ENCODE results near the gene POU3F4. TPM values are rescaled to one million over a fixed set of nuclear protein-coding genes. Genes with fewer than 3 reads are reported as not detected.
A peak's percentile ranks its signal among the peaks of the same experiment; 100 is the strongest.

The POU3F4 gene
- total and polyA plus RNA-seq, 7 donors, result 0.06 to 0.71 (median 0.30) TPM; not detected in 3

DNA sequence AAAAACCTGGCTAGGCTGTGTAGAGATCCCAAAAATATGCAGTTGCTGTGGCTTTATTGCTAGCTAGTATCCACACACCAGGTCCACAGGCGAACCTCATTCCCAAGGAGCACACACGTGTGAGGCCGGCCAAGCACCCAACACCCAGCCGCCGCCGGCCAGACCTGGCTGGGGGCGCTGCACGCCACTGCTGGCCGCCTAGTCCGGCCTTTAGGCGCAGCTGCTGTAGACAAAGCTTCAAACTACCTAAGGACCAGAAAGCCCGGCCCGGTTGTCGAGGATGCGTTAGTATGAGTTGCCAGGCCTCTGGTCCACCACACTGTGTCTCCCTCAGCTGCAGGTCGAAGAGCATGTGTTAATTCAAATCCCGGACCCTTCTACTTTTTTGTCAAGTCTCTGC is 3.1 kb downstream of the POU3F4 start:
- Histone ChIP-seq H3K27ac (peak overlapping the region in 1 of 4 donors; percentile 63), H3K36me3 (no peaks in the 10 kb centered on the region), H3K9me3 (no peaks in the 10 kb centered on the region), H3K4me1 (no peaks in the 10 kb centered on the region), H3K4me3 (peak overlapping the region in 3 of 4 donors; percentile 25 to 40 (median 29)), H3K27me3 (peaks cover 0 to 38% (median 22%) of the 10 kb centered on the region in 3 donors)
- TF ChIP-seq POLR2AphosphoS5 (IDR thresholded peaks at IDR 0.05) (no peak), EP300 (IDR thresholded peaks at IDR 0.05) (no peak), POLR2A (IDR thresholded peaks at IDR 0.05) (no peak)
- TF ChIP-seq, protein P1, sequence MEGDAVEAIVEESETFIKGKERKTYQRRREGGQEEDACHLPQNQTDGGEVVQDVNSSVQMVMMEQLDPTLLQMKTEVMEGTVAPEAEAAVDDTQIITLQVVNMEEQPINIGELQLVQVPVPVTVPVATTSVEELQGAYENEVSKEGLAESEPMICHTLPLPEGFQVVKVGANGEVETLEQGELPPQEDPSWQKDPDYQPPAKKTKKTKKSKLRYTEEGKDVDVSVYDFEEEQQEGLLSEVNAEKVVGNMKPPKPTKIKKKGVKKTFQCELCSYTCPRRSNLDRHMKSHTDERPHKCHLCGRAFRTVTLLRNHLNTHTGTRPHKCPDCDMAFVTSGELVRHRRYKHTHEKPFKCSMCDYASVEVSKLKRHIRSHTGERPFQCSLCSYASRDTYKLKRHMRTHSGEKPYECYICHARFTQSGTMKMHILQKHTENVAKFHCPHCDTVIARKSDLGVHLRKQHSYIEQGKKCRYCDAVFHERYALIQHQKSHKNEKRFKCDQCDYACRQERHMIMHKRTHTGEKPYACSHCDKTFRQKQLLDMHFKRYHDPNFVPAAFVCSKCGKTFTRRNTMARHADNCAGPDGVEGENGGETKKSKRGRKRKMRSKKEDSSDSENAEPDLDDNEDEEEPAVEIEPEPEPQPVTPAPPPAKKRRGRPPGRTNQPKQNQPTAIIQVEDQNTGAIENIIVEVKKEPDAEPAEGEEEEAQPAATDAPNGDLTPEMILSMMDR (IDR thresholded peaks at IDR 0.05), result no peak
- WGBS, 2 donors, result 13% methylated on average over 17 of the region's 17 CpGs
- DNase-seq, result no peak
- intact Hi-C loops (cut with DNase I), result no loop called here

DNA sequence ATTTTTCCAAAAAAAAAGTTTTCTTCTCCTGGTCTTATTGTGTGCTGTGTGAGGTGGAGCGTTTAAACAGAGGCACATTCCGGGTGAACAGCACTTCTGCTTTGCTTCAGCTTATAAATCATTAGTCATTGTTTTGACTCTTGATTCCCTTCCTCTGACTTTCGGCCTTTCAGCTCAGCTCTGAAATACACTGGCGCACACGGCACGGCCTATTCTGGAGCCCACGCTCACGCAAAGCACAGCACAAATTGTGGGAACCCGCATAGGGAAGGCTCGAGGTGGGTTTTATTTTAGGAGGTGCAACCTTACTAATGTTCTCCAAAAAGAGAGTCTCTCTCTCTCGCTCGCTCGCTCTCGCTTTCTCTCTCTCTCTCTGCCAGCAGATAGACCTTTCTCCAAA is 4.0 kb downstream of the POU3F4 start:
- no peak for DNase-seq
- no peak overlapping the region for H3K27ac ChIP-seq
- intact Hi-C loops (cut with DNase I), result no loop called here
- H3K27me3 ChIP-seq, result peaks cover 0 to 38% (median 18%) of the 10 kb centered on the region in 3 donors
- TF ChIP-seq POLR2A (IDR thresholded peaks at IDR 0.05) (no peak), EP300 (IDR thresholded peaks at IDR 0.05) (no peak), POLR2AphosphoS5 (IDR thresholded peaks at IDR 0.05) (no peak)
- TF ChIP-seq, protein P1 (IDR thresholded peaks at IDR 0.05), result no peak
- no peaks in the 10 kb centered on the region for H3K9me3 ChIP-seq
- H3K4me1 ChIP-seq, result no peaks in the 10 kb centered on the region
- no peaks in the 10 kb centered on the region for H3K36me3 ChIP-seq
- no peak overlapping the region for H3K4me3 ChIP-seq
- WGBS, 2 donors, result 52 to 70% methylated on average over 14 of the region's 14 CpGs

DNA sequence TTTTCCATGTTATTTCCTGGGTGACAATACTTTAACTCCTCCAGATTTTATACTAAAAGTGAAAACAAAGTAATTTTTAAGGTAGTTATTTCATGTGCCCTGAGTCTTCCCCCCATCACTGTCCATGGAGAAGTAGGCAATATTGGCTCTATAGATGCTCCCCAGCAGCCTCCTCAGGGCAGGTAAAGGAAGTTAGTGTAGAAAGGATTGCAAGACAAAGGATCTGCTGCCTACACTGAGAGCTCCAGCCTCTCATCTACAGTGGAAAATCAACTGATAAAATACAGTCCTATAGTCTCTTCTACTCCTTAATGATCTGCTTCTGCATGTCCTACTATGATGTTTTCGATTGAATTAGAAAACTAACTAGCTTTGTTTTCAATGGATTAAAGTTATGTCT is 8.5 kb downstream of the POU3F4 start:
- TF ChIP-seq EP300 (IDR thresholded peaks at IDR 0.05), result no peak
- TF ChIP-seq POLR2A (IDR thresholded peaks at IDR 0.05), result no peak
- TF ChIP-seq POLR2AphosphoS5 (IDR thresholded peaks at IDR 0.05), result no peak
- TF ChIP-seq, protein P1 (IDR thresholded peaks at IDR 0.05), result no peak
- Histone ChIP-seq H3K9me3 (no peaks in the 10 kb centered on the region), H3K27me3 (peaks cover 0 to 6% (median 0%) of the 10 kb centered on the region in 3 donors), H3K4me1 (no peaks in the 10 kb centered on the region), H3K36me3 (no peaks in the 10 kb centered on the region), H3K27ac (no peak overlapping the region), H3K4me3 (no peak overlapping the region)
- intact Hi-C loops (cut with DNase I), result no loop called here
- 78 to 88% methylated on average over 1 of the region's 1 CpG for WGBS, 2 donors
- no peak for DNase-seq

DNA sequence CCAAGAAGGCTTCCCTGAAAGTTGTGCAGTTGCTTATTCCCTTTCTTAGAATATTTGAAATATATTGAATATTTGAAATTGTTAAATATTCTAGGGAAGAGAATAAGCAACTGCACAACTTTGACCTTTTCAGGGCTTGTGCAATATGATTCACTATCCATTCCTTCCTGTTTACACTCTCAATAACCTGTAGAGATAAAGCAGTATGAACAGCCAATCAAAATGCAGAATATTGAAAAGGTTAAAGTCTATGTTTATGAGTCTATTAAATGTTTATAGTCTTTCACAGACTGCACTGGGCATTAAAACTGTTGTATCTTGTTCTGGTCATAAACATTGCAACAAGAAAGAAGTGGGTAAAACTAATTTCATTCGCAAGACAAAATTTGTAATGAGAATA is 13.8 kb downstream of the POU3F4 start:
- H3K36me3 ChIP-seq, result no peaks in the 10 kb centered on the region
- H3K9me3 ChIP-seq, result no peaks in the 10 kb centered on the region
- H3K27me3 ChIP-seq, result no peaks in the 10 kb centered on the region
- intact Hi-C loops (cut with DNase I), result no loop called here
- H3K4me1 ChIP-seq, result no peaks in the 10 kb centered on the region
- TF ChIP-seq EP300 (IDR thresholded peaks at IDR 0.05), result no peak
- TF ChIP-seq POLR2AphosphoS5 (IDR thresholded peaks at IDR 0.05), result no peak
- no peak for TF ChIP-seq POLR2A (IDR thresholded peaks at IDR 0.05)
- TF ChIP-seq, protein P1 (IDR thresholded peaks at IDR 0.05), result no peak
- no peak for DNase-seq
- WGBS, 2 donors, result 24 to 63% methylated on average over 1 of the region's 1 CpG
- H3K4me3 ChIP-seq, result no peak overlapping the region
- no peak overlapping the region for H3K27ac ChIP-seq

DNA sequence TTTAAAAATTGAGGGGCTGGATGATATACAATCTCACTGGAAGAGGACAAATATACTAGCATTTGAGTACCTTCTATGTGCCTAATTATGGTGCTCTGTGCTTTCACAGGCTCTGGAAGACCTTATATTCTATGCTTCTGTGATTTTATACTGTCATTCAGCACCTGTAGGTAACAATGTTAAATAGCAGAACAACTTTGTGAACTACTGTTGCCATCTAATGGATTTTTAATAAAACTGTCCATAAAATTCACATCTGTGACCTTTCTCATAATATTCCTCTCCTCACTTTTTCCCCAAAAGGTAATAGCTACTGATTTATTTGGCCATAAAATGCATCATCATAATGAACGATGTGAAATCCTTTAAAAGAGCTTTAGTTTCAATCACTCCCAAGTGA is 21.9 kb downstream of the POU3F4 start:
- 20 to 56% methylated on average over 1 of the region's 1 CpG for WGBS, 2 donors
- Histone ChIP-seq H3K4me3 (no peak overlapping the region), H3K36me3 (no peaks in the 10 kb centered on the region), H3K9me3 (no peaks in the 10 kb centered on the region), H3K4me1 (no peaks in the 10 kb centered on the region), H3K27ac (no peak overlapping the region), H3K27me3 (no peaks in the 10 kb centered on the region)
- DNase-seq, result no peak
- no peak for TF ChIP-seq POLR2AphosphoS5 (IDR thresholded peaks at IDR 0.05)
- TF ChIP-seq, protein P1 (IDR thresholded peaks at IDR 0.05), result no peak
- no peak for TF ChIP-seq EP300 (IDR thresholded peaks at IDR 0.05)
- no peak for TF ChIP-seq POLR2A (IDR thresholded peaks at IDR 0.05)
- intact Hi-C loops (cut with DNase I), result no loop called here
